Peyer's patch (tissue), 4 donors: ENCODE results near the gene TTC34. TPM values are rescaled to one million over a fixed set of nuclear protein-coding genes. Genes with fewer than 3 reads are reported as not detected.

ENCODE experiments used
- DNase-seq, 3 donors: peaks; one replicate each; pipeline ENCODE4 v3.0.0-alpha.2; 2017 to 2019
- H3K27ac ChIP-seq, 4 donors: fragments of 200-600 bp; sonication (generic); one replicate each; pipeline ENCODE4 v1.5.1; 2016 to 2019
- H3K27me3 ChIP-seq, 2 donors: fragments of 200-600 bp; sonication (generic); one replicate each; pipeline ENCODE4 v1.5.1; 2019
- H3K36me3 ChIP-seq, 3 donors: fragments of 200-600 bp; sonication (generic); one replicate each; pipeline ENCODE4 v1.5.1; 2016 to 2019
- H3K4me1 ChIP-seq, 4 donors: fragments of 200-600 bp; sonication (generic); one replicate each; pipeline ENCODE4 v1.5.1; 2016 to 2019
- H3K4me3 ChIP-seq, 4 donors: fragments of 200-600 bp; sonication (generic); 1 replicate in 3 of 4; 2 replicates in 1 of 4; pipeline ENCODE4 v1.5.1; 2016 to 2019; ENCODE audit warnings: mild to moderate bottlenecking in 1 of 4
- H3K9me3 ChIP-seq, 4 donors: fragments of 200-600 bp; sonication (generic); one replicate each; pipeline ENCODE4 v1.5.1; 2016 to 2019; ENCODE audit warnings: mild to moderate bottlenecking in 1 of 4
- POLR2A ChIP-seq, 2 donors: fragments of 450-650 bp; IDR thresholded peaks; one replicate each; pipeline ENCODE4 v1.5.1; 2017; ENCODE audit warnings: antibody characterized with exemption in 2 of 2, mild to moderate bottlenecking in 2 of 2, moderate library complexity in 2 of 2
- total RNA-seq, 4 donors: library from RNA; depleted of rRNA; stranded (reverse); fragments of >200 nt; gene quantifications; one replicate each; pipeline ENCODE4 v1.1.0, GENCODE V29; 2016
- TF ChIP-seq, protein P1 (sequence below), 6 experiments: fragments of 450-650 bp in 4 of 6; fragments of 200-600 bp in 2 of 6; sonication (generic) in 1 of 6; IDR thresholded peaks; one replicate each; pipeline ENCODE4 v1.5.1; 2017 to 2019; ENCODE audit warnings: antibody characterized with exemption in 6 of 6, mild to moderate bottlenecking in 3 of 6, moderate library complexity in 1 of 6

TTC34 gene
- total RNA-seq, 4 donors from 2014 or later, result 0.53 to 2.4 (median 1.5) TPM

DNA sequence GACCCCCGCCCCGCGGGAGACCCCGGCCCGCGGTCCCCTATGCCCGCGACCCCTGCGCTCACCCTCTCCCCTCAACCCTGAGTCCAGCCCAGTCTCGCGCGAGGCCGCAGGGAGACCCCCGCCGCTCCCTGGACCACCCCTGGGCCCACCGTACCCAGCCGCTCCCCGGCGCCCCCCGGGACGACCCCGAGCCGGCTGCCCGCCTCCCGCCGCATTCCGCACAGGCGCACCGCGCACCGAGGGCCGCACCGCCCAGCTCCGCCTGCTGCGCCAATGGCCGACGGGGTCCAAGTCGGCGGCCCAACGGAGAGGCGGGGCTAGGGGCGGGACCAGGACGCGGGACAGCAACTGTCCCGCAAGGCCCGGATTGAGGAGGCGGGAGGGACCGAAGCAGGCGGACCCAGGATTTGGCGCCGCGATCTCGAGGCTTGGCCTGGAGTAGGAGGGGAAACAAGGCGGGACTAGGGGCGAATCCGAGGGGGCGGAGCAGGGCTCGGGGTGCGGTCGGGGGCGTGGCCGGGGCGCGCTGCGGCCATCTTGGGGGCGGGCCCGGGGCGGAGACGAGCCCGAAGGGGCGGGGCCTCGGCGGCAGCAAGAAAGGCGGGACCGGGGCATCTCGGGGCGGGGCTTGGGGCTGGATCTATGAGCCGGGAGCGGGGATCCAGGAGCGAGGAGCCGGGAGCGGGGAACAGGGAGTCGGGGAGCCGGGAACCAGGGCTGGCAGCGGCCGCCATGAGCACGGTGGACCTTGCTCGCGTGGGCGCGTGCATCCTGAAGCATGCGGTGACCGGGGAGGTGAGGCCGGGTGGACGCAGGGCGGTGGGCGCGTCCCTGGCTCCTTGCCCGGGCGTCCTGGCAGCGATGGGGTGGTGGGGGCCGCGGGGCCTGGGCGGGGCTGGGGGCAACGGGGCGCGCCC, 215.1 kb downstream of the TTC34 start, which contains the start of gene PRXL2B:
Gene PRXL2B (plus strand): TSS at position 624 of the 917 bp plus-strand sequence. CDS start 109 bp downstream, at position 733.
- TF ChIP-seq, protein P1, sequence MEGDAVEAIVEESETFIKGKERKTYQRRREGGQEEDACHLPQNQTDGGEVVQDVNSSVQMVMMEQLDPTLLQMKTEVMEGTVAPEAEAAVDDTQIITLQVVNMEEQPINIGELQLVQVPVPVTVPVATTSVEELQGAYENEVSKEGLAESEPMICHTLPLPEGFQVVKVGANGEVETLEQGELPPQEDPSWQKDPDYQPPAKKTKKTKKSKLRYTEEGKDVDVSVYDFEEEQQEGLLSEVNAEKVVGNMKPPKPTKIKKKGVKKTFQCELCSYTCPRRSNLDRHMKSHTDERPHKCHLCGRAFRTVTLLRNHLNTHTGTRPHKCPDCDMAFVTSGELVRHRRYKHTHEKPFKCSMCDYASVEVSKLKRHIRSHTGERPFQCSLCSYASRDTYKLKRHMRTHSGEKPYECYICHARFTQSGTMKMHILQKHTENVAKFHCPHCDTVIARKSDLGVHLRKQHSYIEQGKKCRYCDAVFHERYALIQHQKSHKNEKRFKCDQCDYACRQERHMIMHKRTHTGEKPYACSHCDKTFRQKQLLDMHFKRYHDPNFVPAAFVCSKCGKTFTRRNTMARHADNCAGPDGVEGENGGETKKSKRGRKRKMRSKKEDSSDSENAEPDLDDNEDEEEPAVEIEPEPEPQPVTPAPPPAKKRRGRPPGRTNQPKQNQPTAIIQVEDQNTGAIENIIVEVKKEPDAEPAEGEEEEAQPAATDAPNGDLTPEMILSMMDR (IDR thresholded peaks at IDR 0.05), result no peak
- peak; percentile 90 to 95 for TF ChIP-seq POLR2A (IDR thresholded peaks at IDR 0.05)
- H3K27me3 ChIP-seq, result no peaks in the 10 kb centered on the region
- peaks cover 0 to 14% (median 0%) of the 10 kb centered on the region in 3 donors for H3K36me3 ChIP-seq
- peak; percentile 97 to 100 (median 99) for DNase-seq
- H3K9me3 ChIP-seq, result no peaks in the 10 kb centered on the region
- peak within 1 kb of the TSS; percentile 78 to 94 (median 83) for H3K4me3 ChIP-seq
- H3K27ac ChIP-seq, result peak within 1 kb of the TSS; percentile 97 to 100 (median 99)
- peaks cover 0 to 41% (median 22%) of the 10 kb centered on the region in 4 donors for H3K4me1 ChIP-seq

Other genes with a start within 250 kb of the TTC34 start
- gene TNFRSF14, start 245.3 kb downstream of the TTC34 start, total RNA-seq, result 100 to 1,000 TPM; 231 to 532 (median 316) TPM
- 10 to 100 TPM; 41.3 to 79.5 (median 59.0) TPM for gene PRXL2B, start 214.9 kb downstream of the TTC34 start, total RNA-seq
- gene MMEL1, start 168.7 kb downstream of the TTC34 start, total RNA-seq, result 10 to 100 TPM in 3 of 4 donors, 1 to 10 TPM in 1; 7.4 to 51.7 (median 27.4) TPM
- not detected for gene ACTRT2, start 219.8 kb upstream of the TTC34 start, total RNA-seq